ENCODE data around the gene MAFG. TPM values are rescaled to one million over a fixed set of nuclear protein-coding genes. Genes with fewer than 3 reads are reported as not detected.

MAFG gene
- total RNA-seq, 1 experiment from 2014 or later: 29.8 TPM

DNA sequence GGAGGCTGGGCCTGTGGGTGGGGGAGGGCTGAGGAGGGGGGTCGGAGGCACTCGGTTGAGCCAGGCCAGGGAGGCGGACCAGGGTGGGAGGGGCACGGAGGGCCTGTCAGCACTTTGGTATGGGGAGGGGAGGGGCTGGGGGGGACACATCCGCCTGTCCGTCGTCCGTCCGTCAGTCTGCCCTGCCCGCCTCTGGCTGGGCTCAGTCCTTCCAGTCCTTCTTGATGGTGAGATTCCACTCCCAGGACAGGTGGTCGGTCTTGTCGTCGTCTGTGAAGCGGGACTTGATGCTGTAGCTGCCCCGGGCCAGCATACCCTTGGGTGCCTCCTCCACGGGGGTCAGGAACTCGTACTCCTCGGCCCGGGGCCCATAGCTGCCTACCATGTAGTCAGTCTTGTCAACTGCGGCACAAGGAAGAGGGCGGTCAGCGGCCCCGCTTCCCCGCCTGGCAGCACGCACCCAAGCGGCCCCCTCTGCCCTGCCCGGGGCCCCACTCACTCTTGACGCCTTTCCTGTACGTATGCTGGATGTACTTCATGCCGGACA, 58.8 kb downstream of the MAFG start (continued):
- TF ChIP-seq, protein P1, sequence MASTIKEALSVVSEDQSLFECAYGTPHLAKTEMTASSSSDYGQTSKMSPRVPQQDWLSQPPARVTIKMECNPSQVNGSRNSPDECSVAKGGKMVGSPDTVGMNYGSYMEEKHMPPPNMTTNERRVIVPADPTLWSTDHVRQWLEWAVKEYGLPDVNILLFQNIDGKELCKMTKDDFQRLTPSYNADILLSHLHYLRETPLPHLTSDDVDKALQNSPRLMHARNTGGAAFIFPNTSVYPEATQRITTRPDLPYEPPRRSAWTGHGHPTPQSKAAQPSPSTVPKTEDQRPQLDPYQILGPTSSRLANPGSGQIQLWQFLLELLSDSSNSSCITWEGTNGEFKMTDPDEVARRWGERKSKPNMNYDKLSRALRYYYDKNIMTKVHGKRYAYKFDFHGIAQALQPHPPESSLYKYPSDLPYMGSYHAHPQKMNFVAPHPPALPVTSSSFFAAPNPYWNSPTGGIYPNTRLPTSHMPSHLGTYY (CRISPR knock-in tag; IDR thresholded peaks at IDR 0.05): peak; percentile 31; the same call in 1 of the 2 replicates
- TF ChIP-seq, protein P2, sequence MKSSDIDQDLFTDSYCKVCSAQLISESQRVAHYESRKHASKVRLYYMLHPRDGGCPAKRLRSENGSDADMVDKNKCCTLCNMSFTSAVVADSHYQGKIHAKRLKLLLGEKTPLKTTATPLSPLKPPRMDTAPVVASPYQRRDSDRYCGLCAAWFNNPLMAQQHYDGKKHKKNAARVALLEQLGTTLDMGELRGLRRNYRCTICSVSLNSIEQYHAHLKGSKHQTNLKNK (CRISPR knock-in tag; IDR thresholded peaks at IDR 0.05): 0 out of 2 replicates have a peak, but pooled peaks have one; percentile 18

Other genes starting within 250 kb of the MAFG start
- 44.7 to 46.7 TPM (median 45.4 TPM) in 3 replicates for gene ARL16, start 243.9 kb downstream of the MAFG start, total RNA-seq (2021)
- 83.7 to 113 TPM (median 90.8 TPM) in 3 replicates for gene HGS, start 243.7 kb downstream of the MAFG start, total RNA-seq (2021)
- 134 to 139 TPM (median 136 TPM) in 3 replicates for gene MRPL12, start 224.4 kb downstream of the MAFG start, total RNA-seq (2021)
- 34.0 to 38.7 TPM (median 37.9 TPM) in 3 replicates for gene SLC25A10, start 215.5 kb downstream of the MAFG start, total RNA-seq (2021)
- gene GCGR, start 123.6 kb downstream of the MAFG start, total RNA-seq (2021): 0.85 to 1.4 TPM (median 1.4 TPM) in 3 replicates
- 126 to 144 TPM (median 131 TPM) in 3 replicates for gene MCRIP1, start 94.4 kb downstream of the MAFG start, total RNA-seq (2021)
- gene PPP1R27, start 92.7 kb downstream of the MAFG start, total RNA-seq (2021): not detected in 3 replicates
- gene P4HB, start 67.2 kb downstream of the MAFG start, total RNA-seq (2021): 343 to 380 TPM (median 360 TPM) in 3 replicates
- gene ARHGDIA, start 56.4 kb downstream of the MAFG start, total RNA-seq (2021): 200 to 247 TPM (median 203 TPM) in 3 replicates
- gene ALYREF, start 36.1 kb downstream of the MAFG start, total RNA-seq (2021): 172 to 212 TPM (median 174 TPM) in 3 replicates
- gene ANAPC11, start 36.0 kb downstream of the MAFG start, total RNA-seq (2021): 217 to 249 TPM (median 245 TPM) in 3 replicates
- gene NPB, start 25.5 kb downstream of the MAFG start, total RNA-seq (2021): 1.9 to 2.1 TPM (median 1.9 TPM) in 3 replicates
- gene PCYT2, start 16.3 kb downstream of the MAFG start, total RNA-seq (2021): 24.7 to 31.4 TPM (median 26.3 TPM) in 3 replicates
- gene SIRT7, start 9.6 kb downstream of the MAFG start, total RNA-seq (2021): 19.5 to 24.2 TPM (median 20.9 TPM) in 3 replicates
- gene PYCR1, start 9.6 kb upstream of the MAFG start, total RNA-seq (2021): 144 to 188 TPM (median 164 TPM) in 3 replicates
- 0.44 to 0.62 TPM (median 0.46 TPM) in 3 replicates for gene MYADML2, start 19.5 kb upstream of the MAFG start, total RNA-seq (2021)
- gene NOTUM, start 33.5 kb upstream of the MAFG start, total RNA-seq (2021): 1.2 to 1.9 TPM (median 1.7 TPM) in 3 replicates
- 60.4 to 71.9 TPM (median 67.8 TPM) in 3 replicates for gene ASPSCR1, start 49.9 kb upstream of the MAFG start, total RNA-seq (2021)
- gene CENPX, start 95.1 kb upstream of the MAFG start, total RNA-seq (2021): 107 to 121 TPM (median 110 TPM) in 3 replicates
- gene LRRC45, start 95.6 kb upstream of the MAFG start, total RNA-seq (2021): 30.5 to 38.1 TPM (median 32.5 TPM) in 3 replicates
- gene RAC3, start 103.9 kb upstream of the MAFG start, total RNA-seq (2021): 135 to 163 TPM (median 138 TPM) in 3 replicates
- gene DCXR, start 110.0 kb upstream of the MAFG start, total RNA-seq (2021): 114 to 130 TPM (median 120 TPM) in 3 replicates
- 40.9 to 42.3 TPM (median 41.6 TPM) in 3 replicates for gene RFNG, start 124.1 kb upstream of the MAFG start, total RNA-seq (2021)
- 166 to 181 TPM (median 167 TPM) in 3 replicates for gene GPS1, start 124.2 kb upstream of the MAFG start, total RNA-seq (2021)
- 99.6 to 120 TPM (median 106 TPM) in 3 replicates for gene DUS1L, start 138.1 kb upstream of the MAFG start, total RNA-seq (2021)
- gene FASN, start 170.5 kb upstream of the MAFG start, total RNA-seq (2021): 611 to 742 TPM (median 654 TPM) in 3 replicates

Data from WTC11 (cell line).